Astrocyte (in vitro differentiated cells and primary cell): ENCODE results near the gene PCSK7. TPM values are rescaled to one million over a fixed set of nuclear protein-coding genes. Genes with fewer than 3 reads are reported as not detected.

Experiments used
- DNase-seq: peaks from one replicate; pipeline ENCODE4 v3.0.0-alpha.2; 2010; ENCODE audit warnings: low read depth
- FAIRE-seq: peaks from 2 replicates; lab custom pipeline; 2011; peaks lifted over from hg19 to GRCh38; lab: Jason Lieb, UNC
- H2AFZ ChIP-seq: 2 replicates; pipeline ENCODE4 v1.6.0; 2012; ENCODE audit warnings: low read depth, low read length, inconsistent platforms
- H3K27ac ChIP-seq: 2 replicates; pipeline ENCODE4 v1.5.1; 2011; ENCODE audit warnings: low read depth, low read length, inconsistent platforms
- H3K27me3 ChIP-seq: 2 replicates; pipeline ENCODE4 v1.6.0; 2011; ENCODE audit warnings: low read length, inconsistent platforms; ENCODE audit not compliant: insufficient read depth
- H3K36me3 ChIP-seq: 2 replicates; pipeline ENCODE4 v1.5.1; 2011; ENCODE audit warnings: low read length, inconsistent platforms; ENCODE audit not compliant: insufficient read depth
- H3K4me1 ChIP-seq: 2 replicates; pipeline ENCODE4 v1.5.1; 2011; ENCODE audit warnings: low read length, inconsistent platforms; ENCODE audit not compliant: insufficient read depth
- H3K4me2 ChIP-seq: 2 replicates; pipeline ENCODE4 v1.6.0; 2012; ENCODE audit warnings: low read length, inconsistent platforms
- H3K4me3 ChIP-seq: 2 replicates; pipeline ENCODE4 v1.5.1; 2011; ENCODE audit warnings: low read depth, mild to moderate bottlenecking, low read length, inconsistent platforms; ENCODE audit not compliant: insufficient read depth
- H3K79me2 ChIP-seq: 2 replicates; pipeline ENCODE4 v1.6.0; 2012; ENCODE audit warnings: mild to moderate bottlenecking, low read length, inconsistent platforms; ENCODE audit not compliant: insufficient read depth
- H3K9ac ChIP-seq: 2 replicates; pipeline ENCODE4 v1.6.0; 2012; ENCODE audit warnings: mild to moderate bottlenecking, low read length, inconsistent platforms
- H3K9me3 ChIP-seq: 2 replicates; pipeline ENCODE4 v1.5.1; 2012; ENCODE audit warnings: low read depth, mild to moderate bottlenecking, low read length, inconsistent platforms; ENCODE audit not compliant: insufficient read depth
- H4K20me1 ChIP-seq: 2 replicates; pipeline ENCODE4 v1.6.0; 2012; ENCODE audit warnings: low read length, inconsistent platforms; ENCODE audit not compliant: insufficient read depth
- H3K27ac Mint-ChIP-seq: one replicate; pipeline ENCODE4 v1.8.0; 2021; ENCODE audit warnings: mild to moderate bottlenecking, mixed read lengths; ENCODE audit not compliant: unreplicated experiment
- H3K27me3 Mint-ChIP-seq: one replicate; pipeline ENCODE4 v1.8.0; 2021; ENCODE audit warnings: low read depth, mixed read lengths; ENCODE audit not compliant: unreplicated experiment
- H3K36me3 Mint-ChIP-seq: one replicate; pipeline ENCODE4 v1.8.0; 2021; ENCODE audit warnings: low read depth, mixed read lengths; ENCODE audit not compliant: unreplicated experiment
- H3K4me1 Mint-ChIP-seq: one replicate; pipeline ENCODE4 v1.8.0; 2021; ENCODE audit warnings: low read depth, mixed read lengths; ENCODE audit not compliant: unreplicated experiment
- H3K4me3 Mint-ChIP-seq: one replicate; pipeline ENCODE4 v1.8.0; 2021; ENCODE audit warnings: mild to moderate bottlenecking, moderate library complexity, mixed read lengths; ENCODE audit not compliant: unreplicated experiment
- H3K9me3 Mint-ChIP-seq: one replicate; pipeline ENCODE4 v1.8.0; 2021; ENCODE audit warnings: mild to moderate bottlenecking, mixed read lengths; ENCODE audit not compliant: unreplicated experiment
- EZH2 ChIP-seq: IDR thresholded peaks from 2 replicates; pipeline ENCODE4 v1.6.1; 2012; ENCODE audit warnings: mild to moderate bottlenecking, low read length, inconsistent platforms; ENCODE audit not compliant: insufficient read depth
- total RNA-seq: library from RNA; stranded (reverse); gene quantifications from 2 replicates; pipeline ENCODE4 v1.2.1, GENCODE V29; 2021
- TF ChIP-seq, protein P1 (sequence below): IDR thresholded peaks from 2 replicates; pipeline ENCODE4 v1.5.1; 2011; ENCODE audit warnings: low read depth, mild to moderate bottlenecking, inconsistent platforms, low read length, moderate library complexity; ENCODE audit not compliant: insufficient read depth

Gene PCSK7
- total RNA-seq, 1 donor from 2014 or later, result 43.6 TPM

DNA sequence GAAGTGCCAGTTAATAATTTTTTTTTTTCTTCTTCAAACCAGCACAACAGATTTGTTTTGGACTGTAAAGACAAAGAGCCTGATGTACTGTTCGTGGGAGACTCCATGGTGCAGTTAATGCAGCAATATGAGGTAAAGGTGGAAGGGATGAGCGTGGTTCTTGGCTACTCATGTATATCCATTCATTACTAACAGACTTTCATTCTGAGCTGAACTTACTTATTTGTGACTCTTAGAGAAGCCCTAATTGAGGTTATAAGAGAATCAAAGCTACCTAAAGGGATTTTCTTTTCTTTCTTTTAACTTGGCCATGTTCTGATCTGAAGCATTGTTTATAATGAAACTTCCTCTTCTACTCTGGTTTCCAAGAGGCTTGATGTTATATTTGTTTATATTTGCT is 72.0 kb downstream of the PCSK7 start:
- no peak overlapping the region for H3K9ac ChIP-seq
- H3K27me3 ChIP-seq, result no peaks in the 10 kb centered on the region
- DNase-seq (no peak), FAIRE-seq (no peak)
- no peak overlapping the region for H3K4me2 ChIP-seq
- no peak for TF ChIP-seq EZH2
- TF ChIP-seq, protein P1, sequence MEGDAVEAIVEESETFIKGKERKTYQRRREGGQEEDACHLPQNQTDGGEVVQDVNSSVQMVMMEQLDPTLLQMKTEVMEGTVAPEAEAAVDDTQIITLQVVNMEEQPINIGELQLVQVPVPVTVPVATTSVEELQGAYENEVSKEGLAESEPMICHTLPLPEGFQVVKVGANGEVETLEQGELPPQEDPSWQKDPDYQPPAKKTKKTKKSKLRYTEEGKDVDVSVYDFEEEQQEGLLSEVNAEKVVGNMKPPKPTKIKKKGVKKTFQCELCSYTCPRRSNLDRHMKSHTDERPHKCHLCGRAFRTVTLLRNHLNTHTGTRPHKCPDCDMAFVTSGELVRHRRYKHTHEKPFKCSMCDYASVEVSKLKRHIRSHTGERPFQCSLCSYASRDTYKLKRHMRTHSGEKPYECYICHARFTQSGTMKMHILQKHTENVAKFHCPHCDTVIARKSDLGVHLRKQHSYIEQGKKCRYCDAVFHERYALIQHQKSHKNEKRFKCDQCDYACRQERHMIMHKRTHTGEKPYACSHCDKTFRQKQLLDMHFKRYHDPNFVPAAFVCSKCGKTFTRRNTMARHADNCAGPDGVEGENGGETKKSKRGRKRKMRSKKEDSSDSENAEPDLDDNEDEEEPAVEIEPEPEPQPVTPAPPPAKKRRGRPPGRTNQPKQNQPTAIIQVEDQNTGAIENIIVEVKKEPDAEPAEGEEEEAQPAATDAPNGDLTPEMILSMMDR, result no peak
- no peak overlapping the region for H2AFZ ChIP-seq
- H3K36me3 Mint-ChIP-seq, result peaks cover 8% of the 10 kb centered on the region
- no peak overlapping the region for H3K27ac Mint-ChIP-seq
- H3K9me3 ChIP-seq, result no peaks in the 10 kb centered on the region
- no peaks in the 10 kb centered on the region for H3K27me3 Mint-ChIP-seq
- peaks cover 39% of the 10 kb centered on the region for H3K36me3 ChIP-seq
- no peaks in the 10 kb centered on the region for H3K4me1 ChIP-seq
- no peak overlapping the region for H3K4me3 Mint-ChIP-seq
- H3K79me2 ChIP-seq, result peaks cover 81% of the 10 kb centered on the region
- no peak overlapping the region for H3K27ac ChIP-seq
- H3K9me3 Mint-ChIP-seq, result no peaks in the 10 kb centered on the region
- H4K20me1 ChIP-seq, result peaks cover 70% of the 10 kb centered on the region
- no peaks in the 10 kb centered on the region for H3K4me1 Mint-ChIP-seq
- no peak overlapping the region for H3K4me3 ChIP-seq

DNA sequence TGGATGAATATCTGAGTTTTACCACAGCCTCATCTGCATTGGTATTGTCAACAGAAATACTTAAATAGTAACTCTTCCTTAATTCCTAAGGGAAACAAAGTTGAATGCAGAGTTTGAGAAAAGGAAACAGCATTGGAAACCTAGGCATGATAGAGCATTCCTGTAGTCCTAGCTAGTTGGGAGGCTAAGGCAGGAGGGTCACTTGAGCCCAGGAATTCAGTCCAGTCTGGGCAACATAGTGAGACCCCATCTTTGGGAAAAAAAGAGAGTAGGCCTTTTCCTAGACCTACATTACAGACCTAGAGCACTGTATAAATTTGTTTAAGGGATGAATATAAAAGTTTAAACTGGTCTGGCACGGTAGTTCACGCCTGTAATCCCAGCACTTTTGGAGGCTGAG is 74.4 kb downstream of the PCSK7 start:
- no peak overlapping the region for H3K4me3 Mint-ChIP-seq
- no peak overlapping the region for H3K4me3 ChIP-seq
- no peaks in the 10 kb centered on the region for H3K27me3 Mint-ChIP-seq
- no peak for TF ChIP-seq EZH2
- TF ChIP-seq, protein P1, result no peak
- H3K79me2 ChIP-seq, result peaks cover 98% of the 10 kb centered on the region
- no peak for FAIRE-seq
- H3K4me1 Mint-ChIP-seq, result no peaks in the 10 kb centered on the region
- H3K36me3 Mint-ChIP-seq, result peaks cover 8% of the 10 kb centered on the region
- H3K9ac ChIP-seq, result no peak overlapping the region
- H3K27me3 ChIP-seq, result no peaks in the 10 kb centered on the region
- H3K36me3 ChIP-seq, result peaks cover 34% of the 10 kb centered on the region
- H4K20me1 ChIP-seq, result peaks cover 94% of the 10 kb centered on the region
- no peak overlapping the region for H3K4me2 ChIP-seq
- H2AFZ ChIP-seq, result no peak overlapping the region
- H3K27ac Mint-ChIP-seq, result no peak overlapping the region
- H3K27ac ChIP-seq, result no peak overlapping the region
- no peaks in the 10 kb centered on the region for H3K4me1 ChIP-seq
- no peaks in the 10 kb centered on the region for H3K9me3 Mint-ChIP-seq
- no peaks in the 10 kb centered on the region for H3K9me3 ChIP-seq
- DNase-seq, result no peak

DNA sequence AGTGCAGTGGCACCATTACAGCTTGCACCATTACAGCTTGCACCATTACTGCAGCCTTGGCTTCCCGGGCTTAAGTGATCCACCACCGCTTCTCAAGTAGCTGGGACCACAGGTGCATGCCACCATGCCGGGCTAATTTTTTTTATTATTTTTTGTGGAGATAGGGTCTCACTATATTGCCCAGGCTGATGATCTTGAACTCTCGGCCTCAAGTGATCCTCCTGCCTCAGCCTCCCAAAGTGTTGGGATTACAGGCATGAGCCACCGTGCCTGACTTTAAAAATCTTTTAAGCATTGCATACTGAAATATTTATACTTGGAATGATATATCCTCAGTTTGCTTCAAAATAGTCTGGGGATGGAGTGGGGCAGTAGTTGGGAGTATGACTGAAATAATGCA is 77.4 kb downstream of the PCSK7 start:
- Histone ChIP-seq H3K9me3 (no peaks in the 10 kb centered on the region), H3K4me2 (no peak overlapping the region), H4K20me1 (peaks cover 95% of the 10 kb centered on the region), H3K27me3 (no peaks in the 10 kb centered on the region), H3K79me2 (peaks cover 99% of the 10 kb centered on the region), H3K4me1 (no peaks in the 10 kb centered on the region), H3K9ac (no peak overlapping the region), H3K36me3 (peaks cover 17% of the 10 kb centered on the region), H2AFZ (no peak overlapping the region), H3K27ac (no peak overlapping the region), H3K4me3 (no peak overlapping the region)
- DNase-seq (no peak), FAIRE-seq (no peak)
- Mint-ChIP-seq H3K27ac (no peak overlapping the region), H3K4me1 (no peaks in the 10 kb centered on the region), H3K9me3 (no peaks in the 10 kb centered on the region), H3K36me3 (peaks cover 3% of the 10 kb centered on the region), H3K27me3 (no peaks in the 10 kb centered on the region), H3K4me3 (no peak overlapping the region)
- TF ChIP-seq, protein P1, result no peak
- TF ChIP-seq EZH2, result no peak
